ENCODE data around the gene UVRAG.

UVRAG gene

DNA sequence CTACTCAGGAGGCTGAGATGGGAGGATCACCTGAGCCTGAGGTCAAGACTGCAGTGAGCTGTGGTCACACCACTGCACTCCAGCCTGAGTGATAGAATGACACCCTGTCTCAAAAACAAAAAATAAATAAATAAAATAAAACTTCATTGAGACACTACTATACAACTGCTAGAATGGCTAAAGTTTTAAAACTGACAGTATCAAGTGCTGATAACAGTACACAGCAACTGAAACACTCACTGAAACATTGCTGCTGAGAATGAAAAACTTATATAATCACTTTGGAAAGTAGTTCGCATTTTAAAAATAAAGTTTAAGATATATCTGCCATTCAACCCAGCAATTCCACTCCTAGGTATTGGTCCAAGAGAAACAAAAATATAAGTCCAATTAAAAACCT lies 290.6 kb downstream of the UVRAG start:
- no peak overlapping the region for H3K4me3 ChIP-seq
- no peak overlapping the region for H3K27ac ChIP-seq

DNA sequence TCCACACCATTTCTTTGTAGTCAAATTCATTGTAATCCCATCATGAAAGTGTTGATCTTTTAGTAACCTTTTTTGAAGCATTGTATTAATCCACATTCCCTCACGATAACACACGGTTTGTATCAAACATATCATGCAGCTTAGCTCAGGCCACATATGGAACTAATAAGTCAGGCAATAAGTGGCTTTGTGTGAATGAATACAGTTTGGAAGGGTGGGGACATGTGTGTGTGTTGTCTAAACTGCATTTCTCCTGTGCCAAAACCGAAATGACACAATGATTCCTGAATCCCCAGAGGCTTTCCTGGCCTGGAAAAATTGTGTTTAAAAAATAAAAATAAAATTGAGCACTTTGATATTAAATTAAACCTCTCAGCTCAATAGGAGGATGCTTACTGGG lies 293.0 kb downstream of the UVRAG start:
- H3K27ac ChIP-seq = no peak overlapping the region
- H3K4me3 ChIP-seq = no peak overlapping the region

DNA sequence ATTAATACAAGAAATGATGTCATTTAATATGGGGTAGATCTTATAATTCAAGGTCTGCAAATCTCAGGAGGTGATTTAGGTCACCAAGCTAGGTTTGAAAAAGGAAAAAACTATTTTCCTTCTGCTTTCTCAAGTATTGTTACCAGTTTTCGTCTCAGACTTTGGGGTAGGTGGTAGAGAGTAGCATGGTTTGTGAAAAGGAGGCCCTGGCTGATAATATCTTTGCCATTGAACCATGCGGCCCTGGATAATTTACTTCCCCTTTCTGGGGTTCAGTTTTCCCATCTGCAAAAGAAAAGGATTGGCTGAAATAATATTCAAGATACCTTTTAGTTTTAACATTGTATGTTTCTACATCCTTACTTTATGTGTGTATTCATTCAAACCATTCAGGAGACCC lies 299.2 kb downstream of the UVRAG start:
- H3K4me3 ChIP-seq = no peak overlapping the region
- H3K27ac ChIP-seq = no peak overlapping the region

DNA sequence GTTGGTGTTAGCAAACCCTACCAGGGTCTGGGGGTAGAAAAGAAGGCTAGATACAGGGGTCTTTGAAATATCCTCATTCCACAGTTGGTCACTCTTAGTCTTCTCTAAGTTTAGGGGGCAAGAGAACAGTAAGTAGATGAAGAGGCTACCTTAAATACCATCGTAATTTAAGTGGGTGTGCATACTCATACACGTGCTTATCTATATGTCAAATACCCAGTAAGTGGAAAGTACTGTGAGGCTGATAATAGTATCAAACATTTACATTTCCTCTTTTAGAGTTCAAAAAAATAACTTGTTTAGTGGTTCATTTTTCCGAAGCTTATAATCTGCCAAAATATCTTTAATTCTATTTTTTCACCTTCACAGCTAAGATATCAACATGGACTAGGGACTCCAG lies 300.5 kb downstream of the UVRAG start:
- Histone ChIP-seq H3K4me3 (no peak overlapping the region), H3K27ac (no peak overlapping the region)

DNA sequence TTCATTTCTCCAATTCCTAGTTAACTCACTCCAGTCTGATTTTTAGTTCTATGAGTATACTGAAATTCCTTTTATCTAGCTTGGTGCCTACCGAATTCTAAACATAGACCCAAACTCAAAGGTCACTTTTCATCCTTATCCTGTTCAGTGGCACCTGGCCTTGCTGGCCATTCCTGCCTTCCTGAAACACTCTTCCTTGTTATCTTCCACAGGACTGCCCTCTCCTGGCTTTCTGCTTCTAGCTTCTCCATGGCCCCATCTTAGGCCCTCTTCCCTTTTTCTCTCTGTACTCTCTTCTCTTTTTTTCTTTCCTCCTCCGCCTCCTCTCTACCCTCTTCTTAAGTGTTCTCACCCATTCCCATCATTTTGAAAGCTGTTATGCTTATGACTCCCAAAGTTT lies 304.0 kb downstream of the UVRAG start:
- H3K4me3 ChIP-seq = no peak overlapping the region
- peak overlapping the region in 5 of 21 experiments; percentile 14 to 47 (median 16) for H3K27ac ChIP-seq

DNA sequence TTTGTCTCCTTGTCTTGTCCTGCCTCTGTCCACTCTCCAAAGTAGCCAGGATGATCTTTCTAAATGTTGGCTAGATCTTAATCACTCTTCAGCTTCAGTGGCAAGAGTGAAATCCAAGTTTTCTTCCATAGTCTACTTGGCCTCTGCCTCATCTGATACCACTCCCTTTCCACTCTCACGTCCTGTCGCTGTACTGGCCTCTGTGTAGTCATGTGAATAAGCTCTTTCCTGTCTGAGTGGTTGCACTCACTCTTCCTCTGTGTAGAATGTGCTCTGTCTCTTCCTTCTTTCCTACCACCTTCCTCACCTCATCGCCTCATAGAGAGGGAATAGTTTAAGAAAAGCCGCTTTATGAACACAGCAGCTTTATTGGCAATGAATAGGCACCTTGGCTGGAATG lies 304.8 kb downstream of the UVRAG start:
- peak overlapping the region in 4 of 21 experiments; percentile 14 to 47 (median 16) for H3K27ac ChIP-seq
- H3K4me3 ChIP-seq = no peak overlapping the region

DNA sequence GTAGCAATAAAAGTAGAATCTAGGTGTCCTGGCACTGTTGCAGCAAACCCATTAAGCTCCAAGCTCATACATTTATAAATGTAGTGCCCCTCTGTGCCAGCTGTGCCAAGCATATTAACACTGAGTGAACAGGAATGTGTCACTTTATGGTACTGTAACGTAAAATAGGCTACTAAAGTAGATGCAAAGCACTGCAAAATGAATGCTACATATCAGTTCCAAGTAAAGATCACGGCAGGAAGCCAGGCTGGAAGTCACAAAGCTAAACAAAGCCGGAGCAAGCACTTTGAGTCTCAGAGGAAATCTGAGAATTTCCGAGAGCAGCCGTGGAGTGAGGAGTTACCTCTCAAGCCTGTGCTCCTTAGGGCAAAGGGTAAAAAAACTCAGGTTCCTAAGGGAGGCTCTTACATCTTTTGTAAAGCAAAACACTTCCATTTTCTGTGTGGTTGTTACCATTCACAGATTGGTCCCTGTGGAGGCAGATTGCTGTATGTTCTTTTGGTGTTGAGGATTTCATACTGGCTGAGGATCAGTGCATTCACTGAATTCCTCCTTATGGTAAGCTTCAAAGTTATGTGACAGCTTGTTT lies 305.6 kb downstream of the UVRAG start:
- H3K27ac ChIP-seq = peak overlapping the region in 5 of 21 experiments; percentile 0 to 56 (median 31)

DNA sequence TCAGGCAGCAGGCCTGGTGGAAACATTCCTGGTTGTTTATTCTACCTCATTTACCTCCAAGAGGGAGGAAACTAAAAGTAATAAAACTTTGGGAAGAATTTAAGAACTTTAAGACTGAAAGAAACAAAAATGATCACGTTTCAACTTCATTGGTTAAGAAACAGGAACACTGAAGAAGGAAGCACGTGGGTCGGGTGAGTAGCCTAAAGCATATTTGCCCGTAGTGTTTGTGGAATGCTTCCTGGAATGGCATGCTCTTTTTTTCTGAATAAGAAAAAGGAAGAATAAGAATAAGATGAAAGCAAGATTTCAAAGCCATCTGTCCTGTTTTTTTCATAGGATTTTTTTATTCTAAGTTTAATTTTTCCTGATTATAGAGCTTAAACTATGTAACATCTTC lies 308.2 kb downstream of the UVRAG start:
- Histone ChIP-seq H3K4me3 (no peak overlapping the region), H3K27ac (no peak overlapping the region)

More for the DNA sequence above, 305.6 kb downstream of the UVRAG start:
- no peak overlapping the region for H3K4me3 ChIP-seq

DNA sequence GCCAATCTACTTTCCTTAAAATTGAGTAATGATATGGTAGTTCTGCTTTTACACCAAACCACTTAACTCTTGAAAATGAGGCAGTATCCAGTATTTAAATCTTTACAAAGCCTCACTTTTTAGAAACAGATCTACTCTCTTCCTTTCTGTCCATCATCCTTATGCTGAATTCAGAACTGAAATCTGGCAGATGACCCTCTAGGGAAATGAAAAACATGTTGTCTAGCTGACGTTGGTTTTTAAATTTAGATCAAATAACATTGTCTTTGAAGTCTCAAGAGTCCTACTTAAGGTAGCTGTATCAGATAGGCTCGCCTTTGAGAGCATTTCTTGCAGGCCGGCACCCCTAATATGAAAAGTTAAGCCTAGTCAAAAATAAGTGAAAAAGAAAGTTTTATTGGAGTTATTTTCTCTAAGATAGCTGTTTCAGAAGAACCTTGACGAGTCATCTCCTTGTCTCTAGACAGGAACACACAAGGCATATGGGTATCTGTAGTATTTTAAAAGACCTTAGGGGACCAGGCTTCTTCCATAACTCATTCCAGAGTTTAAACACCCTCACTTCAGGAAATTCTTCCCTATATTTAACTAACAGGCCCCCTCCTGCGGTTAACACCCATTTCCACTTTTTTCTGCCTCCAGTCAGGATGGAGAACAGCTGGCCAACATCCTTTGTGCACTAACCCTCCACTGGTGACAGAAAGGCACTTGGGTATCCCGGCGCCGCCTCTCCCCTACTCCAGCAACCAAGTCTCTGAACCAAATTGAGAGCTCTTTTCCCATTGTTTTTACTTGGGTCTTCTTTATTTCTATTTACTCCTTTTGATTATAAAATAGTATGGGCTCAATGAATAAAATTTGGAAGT lies 310.1 kb downstream of the UVRAG start:
- no peak overlapping the region for H3K4me3 ChIP-seq
- H3K27ac ChIP-seq = no peak overlapping the region

DNA sequence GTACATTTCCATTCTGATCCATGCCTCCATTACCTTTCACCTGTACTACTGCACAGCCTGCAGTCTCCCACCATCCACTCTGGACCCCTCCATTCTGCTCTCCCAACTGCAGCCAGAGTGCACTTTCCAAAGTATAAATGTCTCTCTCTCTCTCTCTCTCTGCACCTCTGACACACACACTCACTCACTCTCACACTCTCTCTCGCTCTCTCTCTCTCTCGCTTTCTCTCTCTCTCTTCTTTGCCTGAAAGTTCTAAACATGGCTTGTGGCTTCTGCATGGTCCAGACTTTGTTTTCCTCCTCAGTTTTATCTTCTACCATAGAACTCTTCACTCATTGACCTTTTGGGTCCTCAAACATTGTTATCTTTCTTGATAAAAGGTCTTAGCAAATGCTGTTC lies 314.7 kb downstream of the UVRAG start:
- Histone ChIP-seq H3K4me3 (no peak overlapping the region), H3K27ac (no peak overlapping the region)

DNA sequence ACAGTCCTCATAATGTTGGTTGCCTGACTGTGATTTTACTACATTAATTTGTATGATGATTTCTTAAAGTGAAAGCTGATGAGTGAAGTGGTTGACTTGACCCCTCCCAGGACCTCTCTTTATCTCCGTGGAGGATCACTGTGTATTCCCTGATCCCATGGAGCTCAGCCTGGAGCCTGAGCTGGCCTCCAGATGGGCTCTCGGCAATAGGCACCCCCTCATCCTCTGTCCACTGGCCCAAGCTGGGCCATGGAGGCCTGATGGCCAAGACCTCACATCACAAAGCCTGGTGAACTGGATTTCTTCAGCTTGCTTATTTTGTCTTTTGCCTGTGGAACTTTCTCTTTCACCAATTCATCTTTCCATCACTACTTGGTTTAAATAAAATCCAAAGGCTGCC lies 316.1 kb downstream of the UVRAG start:
- no peak overlapping the region for H3K4me3 ChIP-seq
- peak overlapping the region in 5 of 21 experiments; percentile 10 to 55 (median 17) for H3K27ac ChIP-seq

DNA sequence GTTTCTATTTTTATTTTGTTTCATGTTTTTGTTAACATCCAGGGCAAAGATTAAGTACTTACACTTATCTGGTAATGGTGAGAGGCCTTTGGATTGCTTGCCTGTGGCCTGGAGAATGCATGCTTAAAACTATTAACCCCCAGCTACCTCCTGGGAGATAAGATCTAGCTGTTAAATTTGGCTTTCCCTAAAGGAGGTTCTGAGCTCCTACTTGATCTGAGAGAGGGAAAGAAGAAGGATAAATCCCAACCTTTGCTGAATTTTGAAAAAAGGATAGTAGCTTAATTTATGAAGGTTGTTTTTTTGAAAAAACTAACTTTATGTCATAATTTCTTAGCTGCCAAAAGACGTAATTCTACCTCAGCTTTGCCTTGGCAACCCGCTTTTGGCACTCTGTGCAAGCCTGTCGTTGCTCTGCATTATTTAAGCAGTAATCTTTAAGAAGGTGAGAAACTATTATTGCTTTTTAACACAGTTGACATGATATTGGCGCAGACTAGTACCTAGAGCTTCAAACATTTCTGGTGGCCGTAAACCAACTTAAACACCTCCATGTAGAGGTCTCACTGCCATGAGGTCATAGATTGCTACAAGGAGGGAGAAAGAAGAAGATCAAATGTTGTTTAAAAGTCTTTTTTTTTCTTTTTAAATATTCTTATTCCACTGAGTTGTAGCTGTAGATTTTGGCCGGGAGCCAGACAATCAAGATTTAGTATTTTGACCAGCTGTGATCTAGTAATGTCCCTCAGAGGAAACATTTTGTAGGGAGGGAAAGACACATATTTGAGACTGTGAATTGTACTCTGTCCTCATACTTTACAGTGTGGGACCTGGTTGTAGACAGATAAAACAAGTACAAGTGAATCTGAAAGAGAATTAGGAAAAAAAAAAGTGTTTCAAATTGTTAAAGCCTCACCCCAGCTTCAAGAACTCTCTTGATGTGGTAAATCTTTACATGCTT lies 316.9 kb downstream of the UVRAG start:
- peak overlapping the region in 2 of 21 experiments; percentile 45 to 55 for H3K27ac ChIP-seq

DNA sequence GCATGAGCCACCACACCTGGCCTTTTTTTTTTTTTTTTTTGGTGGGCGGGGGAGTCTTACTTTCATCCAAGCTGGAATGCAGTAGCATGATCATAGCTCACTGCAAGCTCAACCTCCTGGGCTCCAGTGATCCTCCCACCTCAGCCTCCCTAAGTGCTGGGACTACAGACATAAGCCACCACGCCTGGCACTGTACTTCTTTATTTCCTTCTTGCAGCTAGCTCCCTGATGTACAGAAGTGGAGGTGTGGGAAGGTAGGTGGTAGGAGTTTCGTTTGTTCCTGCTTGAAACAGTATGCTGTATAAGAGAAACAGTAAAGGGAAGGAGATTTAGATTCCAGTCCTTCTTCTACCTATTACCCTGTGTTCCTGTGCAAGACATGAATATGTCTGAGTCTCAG lies 319.2 kb downstream of the UVRAG start:
- no peak overlapping the region for H3K4me3 ChIP-seq
- no peak overlapping the region for H3K27ac ChIP-seq

More for the DNA sequence above, 316.9 kb downstream of the UVRAG start:
- H3K4me3 ChIP-seq = no peak overlapping the region

DNA sequence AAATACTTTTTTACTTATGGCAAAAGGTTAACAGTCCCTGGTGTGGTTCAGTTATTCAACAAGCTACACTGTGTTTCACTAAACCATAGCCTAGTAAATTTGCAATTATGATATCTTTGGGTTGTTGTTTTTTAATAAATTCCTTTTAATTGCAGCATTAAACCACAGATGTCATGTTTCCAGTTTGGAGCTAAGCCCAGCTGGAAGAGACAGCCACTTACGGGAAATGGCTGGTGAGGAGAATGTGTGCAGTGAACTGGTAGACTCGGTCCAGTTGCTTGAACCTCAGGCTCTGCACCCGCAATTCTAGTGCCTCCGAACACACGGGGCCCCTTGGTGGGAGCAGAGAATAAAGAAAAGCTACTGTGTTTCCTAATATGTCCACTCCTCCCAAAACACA lies 320.5 kb downstream of the UVRAG start:
- H3K4me3 ChIP-seq = no peak overlapping the region
- peak overlapping the region in 1 of 21 experiments; percentile 0 for H3K27ac ChIP-seq

DNA sequence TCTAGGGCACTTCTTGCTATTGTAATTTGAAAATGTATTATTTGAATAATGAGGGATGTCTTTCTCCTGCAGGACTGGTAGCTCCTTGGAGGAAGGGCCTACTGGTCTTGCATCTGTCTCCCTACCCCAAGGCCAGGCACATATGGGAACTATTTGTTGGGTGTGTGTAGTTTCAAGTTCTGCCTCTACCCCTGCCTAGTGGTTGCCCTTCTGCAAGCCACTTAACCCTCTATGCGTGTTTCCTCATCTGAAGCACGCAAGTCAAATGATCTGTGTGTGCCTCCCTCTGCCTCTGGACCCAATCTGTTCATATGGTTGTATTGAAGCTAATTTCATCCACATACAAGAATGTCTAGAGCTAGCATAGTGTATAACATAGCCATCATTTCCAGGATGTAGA lies 324.3 kb downstream of the UVRAG start:
- no peak overlapping the region for H3K4me3 ChIP-seq
- peak overlapping the region in 1 of 21 experiments; percentile 3 for H3K27ac ChIP-seq

DNA sequence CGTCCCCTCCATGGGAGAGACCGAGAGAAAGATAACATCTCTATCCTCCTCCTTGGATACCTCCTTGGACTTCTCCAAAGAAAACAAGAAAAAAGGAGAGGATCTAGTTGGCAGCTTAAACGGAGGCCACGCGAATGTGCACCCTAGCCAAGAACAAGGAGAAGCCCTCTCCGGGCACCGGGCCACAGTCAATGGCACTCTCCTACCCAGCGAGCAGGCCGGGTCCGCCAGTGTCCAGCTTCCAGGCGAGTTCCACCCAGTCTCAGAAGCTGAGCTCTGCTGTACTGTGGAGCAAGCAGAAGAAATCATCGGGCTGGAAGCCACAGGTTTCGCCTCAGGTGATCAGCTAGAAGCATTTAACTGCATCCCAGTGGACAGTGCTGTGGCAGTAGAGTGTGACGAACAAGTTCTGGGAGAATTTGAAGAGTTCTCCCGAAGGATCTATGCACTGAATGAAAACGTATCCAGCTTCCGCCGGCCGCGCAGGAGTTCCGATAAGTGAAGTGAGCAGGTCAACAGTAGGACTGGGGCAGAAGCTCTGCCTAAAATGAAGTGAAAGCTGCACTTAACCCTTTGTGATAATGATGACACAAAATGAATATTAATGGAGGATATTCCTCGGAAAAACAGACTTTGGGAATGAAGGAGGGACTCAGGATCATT lies 326.0 kb downstream of the UVRAG start:
- Histone ChIP-seq H3K4me3 (no peak overlapping the region), H3K27ac (no peak overlapping the region)

DNA sequence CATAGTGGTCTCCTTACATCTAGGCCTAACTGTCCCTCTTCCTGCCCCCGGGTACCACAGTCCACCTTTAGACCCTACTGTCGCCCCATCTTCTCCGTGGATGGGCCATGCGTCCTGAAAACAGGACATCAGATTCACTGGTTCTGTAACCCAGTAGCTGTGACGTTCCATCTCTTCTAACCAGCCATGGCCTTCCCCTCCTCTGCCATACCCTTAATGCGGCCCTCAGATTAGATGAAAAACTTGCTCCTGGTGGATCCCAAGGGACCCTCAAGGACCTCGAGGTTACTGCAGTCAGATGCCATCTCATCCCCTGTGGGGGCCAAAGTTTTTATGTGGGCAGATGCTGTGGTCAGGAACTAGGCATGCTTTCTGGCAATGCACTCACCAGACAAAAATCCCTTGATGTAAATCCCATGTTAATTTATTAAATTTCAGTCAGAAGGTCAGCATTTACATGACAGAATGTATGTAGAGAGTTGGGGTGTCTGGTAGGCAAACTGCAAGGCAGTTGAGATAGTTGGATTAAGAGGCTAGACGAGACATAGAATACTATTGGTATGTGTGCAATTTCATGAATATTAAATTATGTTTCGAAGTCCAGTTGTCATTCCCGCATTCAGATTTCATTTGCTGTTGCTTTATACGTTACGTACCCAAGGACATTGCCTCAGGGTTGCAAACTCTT lies 327.0 kb downstream of the UVRAG start:
- no peak overlapping the region for H3K27ac ChIP-seq
- H3K4me3 ChIP-seq = no peak overlapping the region

DNA sequence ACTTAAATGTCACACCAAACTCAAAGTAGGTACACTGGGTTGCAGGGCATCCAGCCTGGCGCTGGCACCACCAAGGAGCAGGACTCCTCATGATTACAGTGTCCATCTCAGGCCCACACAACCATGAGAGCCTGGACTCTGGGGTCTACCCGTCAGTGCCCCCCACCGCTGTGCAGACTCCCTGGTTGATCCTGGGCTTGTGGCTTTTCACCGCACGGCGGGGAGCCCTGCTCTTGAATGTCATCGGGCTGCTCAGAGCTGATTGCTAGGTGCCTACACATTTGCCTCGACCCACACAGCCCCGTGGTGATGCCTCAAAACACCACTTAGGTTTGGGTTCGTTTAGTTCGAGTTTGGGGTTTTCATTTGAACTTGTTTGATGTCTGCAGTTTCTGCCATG lies 328.3 kb downstream of the UVRAG start:
- no peak overlapping the region for H3K4me3 ChIP-seq
- H3K27ac ChIP-seq = no peak overlapping the region

DNA sequence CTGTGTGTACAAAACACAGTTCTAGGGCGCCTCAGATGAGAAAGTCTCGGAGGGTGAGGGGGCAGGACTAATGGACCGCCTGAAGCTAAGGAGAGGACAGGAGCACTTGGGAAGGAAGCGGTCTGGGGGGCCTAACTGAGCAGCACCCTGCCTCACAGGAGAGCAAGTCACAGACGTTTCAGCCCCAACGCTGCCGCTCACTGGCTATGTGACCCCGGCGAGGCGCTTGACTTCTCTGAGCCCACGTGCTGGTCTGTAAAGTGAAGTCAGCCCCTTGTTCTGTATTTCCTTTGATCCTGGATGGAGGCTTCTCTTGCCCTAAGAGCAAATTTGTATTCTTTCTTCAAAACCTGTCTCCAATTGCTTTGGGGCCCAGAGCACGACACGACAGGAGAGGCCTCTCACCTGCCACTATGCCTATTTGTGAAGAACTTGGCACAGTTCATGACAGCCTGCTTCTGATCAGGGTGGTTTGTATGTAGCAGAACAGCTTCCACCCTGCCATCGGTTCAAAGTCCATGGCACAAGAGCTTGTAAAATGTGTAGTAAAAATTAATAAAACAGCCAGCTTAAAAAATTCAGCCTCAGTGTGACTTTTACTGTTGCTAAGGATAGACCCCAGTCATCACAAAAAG lies 332.2 kb downstream of the UVRAG start:
- Histone ChIP-seq H3K27ac (no peak overlapping the region), H3K4me3 (no peak overlapping the region)
